Cardiac muscle cell (in vitro differentiated cells and primary cell): ENCODE results near the gene SSBP3. TPM values are rescaled to one million over a fixed set of nuclear protein-coding genes. Genes with fewer than 3 reads are reported as not detected.

Experiments
- DNase-seq, 2 donors: peaks; one replicate each; pipeline versions ENCODE4 v3.0.0 to v3.0.0-alpha.2; 2010 to 2017; ENCODE audit warnings: low read depth in 1 of 2, low spot score in 1 of 2
- H3K27ac ChIP-seq: fragments of 200-600 bp; sonication (generic); 2 replicates; pipeline ENCODE4 v1.5.1; 2016
- H3K27me3 ChIP-seq: fragments of 200-600 bp; sonication (generic); 2 replicates; pipeline ENCODE4 v1.6.0; 2016; ENCODE audit warnings: control low read depth
- H3K36me3 ChIP-seq: fragments of 200-600 bp; sonication (generic); 2 replicates; pipeline ENCODE4 v1.5.1; 2016; ENCODE audit warnings: control low read depth
- H3K4me1 ChIP-seq: fragments of 200-600 bp; sonication (generic); 2 replicates; pipeline ENCODE4 v1.8.1; 2017; ENCODE audit warnings: low read depth, mild to moderate bottlenecking, mixed run types
- H3K4me3 ChIP-seq: fragments of 200-600 bp; sonication (generic); 2 replicates; pipeline ENCODE4 v1.5.1; 2016; ENCODE audit warnings: mild to moderate bottlenecking
- H3K9me3 ChIP-seq: fragments of 200-600 bp; sonication (generic); 2 replicates; pipeline ENCODE4 v1.5.1; 2017; ENCODE audit warnings: low read depth, mild to moderate bottlenecking, control low read depth
- CTCF ChIP-seq: IDR thresholded peaks from 2 replicates; pipeline ENCODE4 v1.5.1; 2012; ENCODE audit warnings: low read depth, mild to moderate bottlenecking, low read length
- polyA plus RNA-seq: library from polyadenylated mRNA; unstranded; fragments of >200 nt; fragmentation: Nextera tagmentation; extraction: Ambion mirVana; gene quantifications from 2 replicates; pipeline ENCODE4 v1.2.1, GENCODE V29; 2016
- total RNA-seq: library from RNA; depleted of rRNA; stranded (reverse); fragments of >200 nt; gene quantifications from 2 replicates; pipeline ENCODE4 v1.2.3, GENCODE V29; 2016

SSBP3 gene
- total and polyA plus RNA-seq, 2 experiments from 2014 or later: 40.2 to 81.0 TPM

- H3K9me3 ChIP-seq: no peaks in the 10 kb centered on the region
- H3K27me3 ChIP-seq: no peaks in the 10 kb centered on the region
- H3K27ac ChIP-seq: no peak overlapping the region
- H3K4me1 ChIP-seq: peaks cover 23% of the 10 kb centered on the region
- H3K4me3 ChIP-seq: no peak overlapping the region
- peaks cover 12% of the 10 kb centered on the region for H3K36me3 ChIP-seq
- no peak for DNase-seq
- TF ChIP-seq CTCF: no peak
These were observed 126.7 kb downstream of the SSBP3 start for GRCh38 chr1:54279457-54279856.

- peak in 1 of 2 donors; percentile 76 for DNase-seq
- Histone ChIP-seq H3K27me3 (no peaks in the 10 kb centered on the region), H3K4me3 (no peak overlapping the region), H3K27ac (no peak overlapping the region), H3K36me3 (peaks cover 12% of the 10 kb centered on the region), H3K4me1 (peaks cover 27% of the 10 kb centered on the region), H3K9me3 (no peaks in the 10 kb centered on the region)
- no peak for TF ChIP-seq CTCF
These were observed 127.2 kb downstream of the SSBP3 start for GRCh38 chr1:54278941-54279422.

DNA sequence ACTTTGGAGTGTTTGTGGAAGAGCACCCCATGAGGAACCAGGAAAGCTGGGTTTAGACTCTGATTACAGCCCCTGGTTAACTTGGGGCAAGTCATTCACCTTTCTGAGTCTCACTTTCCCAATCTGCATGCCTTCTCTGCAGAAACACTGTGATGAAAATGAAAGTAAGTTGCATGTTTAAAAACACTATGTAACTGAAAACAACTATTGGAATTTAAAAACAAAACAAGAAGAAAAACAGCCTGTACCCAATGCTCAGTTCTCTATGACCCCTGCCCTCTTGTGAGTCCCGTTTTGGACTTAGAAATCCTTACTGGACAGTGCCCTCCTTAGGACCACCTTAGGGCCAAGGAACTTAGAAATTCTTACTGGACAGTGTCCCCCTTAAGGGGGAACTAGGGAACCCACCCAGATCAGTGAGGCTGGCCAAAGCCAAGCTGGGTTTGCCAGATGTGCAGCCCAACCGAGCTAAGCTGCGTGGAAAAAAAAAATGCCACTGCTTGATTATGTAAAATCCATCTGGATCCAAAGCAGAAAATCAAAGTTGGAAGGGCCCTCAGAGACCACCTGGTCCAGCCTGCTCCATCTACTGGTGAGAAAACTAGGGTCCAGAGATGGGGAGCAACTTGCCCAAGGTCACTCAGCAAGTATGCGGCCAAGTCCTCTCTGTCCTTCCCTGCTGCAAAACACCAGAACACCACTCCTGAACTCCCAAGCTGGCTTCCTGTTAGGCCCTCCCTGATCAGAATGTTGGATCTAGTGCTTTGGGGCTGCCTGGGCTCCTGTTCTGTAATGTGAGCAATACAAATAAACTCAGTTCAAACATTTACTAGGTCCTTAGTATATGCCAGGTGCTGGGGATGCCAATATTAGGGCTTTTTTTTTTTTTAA lies 128.5 kb downstream of the SSBP3 start:
- H3K9me3 ChIP-seq: no peaks in the 10 kb centered on the region
- no peaks in the 10 kb centered on the region for H3K27me3 ChIP-seq
- no peak overlapping the region for H3K27ac ChIP-seq
- H3K36me3 ChIP-seq: peaks cover 12% of the 10 kb centered on the region
- TF ChIP-seq CTCF: no peak
- peaks cover 37% of the 10 kb centered on the region for H3K4me1 ChIP-seq
- DNase-seq: no peak
- H3K4me3 ChIP-seq: no peak overlapping the region

- Histone ChIP-seq H3K36me3 (peaks cover 12% of the 10 kb centered on the region), H3K27ac (no peak overlapping the region), H3K4me1 (peaks cover 38% of the 10 kb centered on the region), H3K9me3 (no peaks in the 10 kb centered on the region), H3K4me3 (no peak overlapping the region), H3K27me3 (no peaks in the 10 kb centered on the region)
- no peak for DNase-seq
- TF ChIP-seq CTCF: no peak
These were observed 129.4 kb downstream of the SSBP3 start for GRCh38 chr1:54276617-54277450.

DNA sequence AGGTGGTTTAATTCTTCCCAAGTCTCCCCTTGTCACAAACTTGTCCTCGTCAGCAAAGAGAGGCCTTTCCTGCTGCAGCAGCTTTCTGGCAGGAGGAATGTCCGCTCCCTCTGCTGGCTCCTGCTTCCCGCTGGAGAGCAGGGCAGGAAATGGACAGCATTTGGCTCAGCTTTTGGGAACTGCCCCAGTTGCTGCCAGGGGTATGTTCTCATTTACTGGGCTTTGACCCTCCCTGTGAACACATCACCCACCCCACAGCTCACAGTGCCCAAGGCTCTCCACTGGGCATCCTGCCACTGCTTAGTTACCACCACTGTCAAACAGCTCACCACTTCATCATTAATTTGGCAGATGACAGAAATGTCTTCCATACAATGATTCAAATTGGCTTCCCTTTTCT lies 130.8 kb downstream of the SSBP3 start:
- peaks cover 5% of the 10 kb centered on the region for H3K36me3 ChIP-seq
- H3K27me3 ChIP-seq: no peaks in the 10 kb centered on the region
- H3K9me3 ChIP-seq: no peaks in the 10 kb centered on the region
- peak in 1 of 2 donors; percentile 60 for DNase-seq
- H3K4me3 ChIP-seq: no peak overlapping the region
- TF ChIP-seq CTCF: peak; percentile 37
- no peak overlapping the region for H3K27ac ChIP-seq
- peaks cover 38% of the 10 kb centered on the region for H3K4me1 ChIP-seq
